ENCODE measurements around the gene IRF2BP1.

IRF2BP1 gene

DNA sequence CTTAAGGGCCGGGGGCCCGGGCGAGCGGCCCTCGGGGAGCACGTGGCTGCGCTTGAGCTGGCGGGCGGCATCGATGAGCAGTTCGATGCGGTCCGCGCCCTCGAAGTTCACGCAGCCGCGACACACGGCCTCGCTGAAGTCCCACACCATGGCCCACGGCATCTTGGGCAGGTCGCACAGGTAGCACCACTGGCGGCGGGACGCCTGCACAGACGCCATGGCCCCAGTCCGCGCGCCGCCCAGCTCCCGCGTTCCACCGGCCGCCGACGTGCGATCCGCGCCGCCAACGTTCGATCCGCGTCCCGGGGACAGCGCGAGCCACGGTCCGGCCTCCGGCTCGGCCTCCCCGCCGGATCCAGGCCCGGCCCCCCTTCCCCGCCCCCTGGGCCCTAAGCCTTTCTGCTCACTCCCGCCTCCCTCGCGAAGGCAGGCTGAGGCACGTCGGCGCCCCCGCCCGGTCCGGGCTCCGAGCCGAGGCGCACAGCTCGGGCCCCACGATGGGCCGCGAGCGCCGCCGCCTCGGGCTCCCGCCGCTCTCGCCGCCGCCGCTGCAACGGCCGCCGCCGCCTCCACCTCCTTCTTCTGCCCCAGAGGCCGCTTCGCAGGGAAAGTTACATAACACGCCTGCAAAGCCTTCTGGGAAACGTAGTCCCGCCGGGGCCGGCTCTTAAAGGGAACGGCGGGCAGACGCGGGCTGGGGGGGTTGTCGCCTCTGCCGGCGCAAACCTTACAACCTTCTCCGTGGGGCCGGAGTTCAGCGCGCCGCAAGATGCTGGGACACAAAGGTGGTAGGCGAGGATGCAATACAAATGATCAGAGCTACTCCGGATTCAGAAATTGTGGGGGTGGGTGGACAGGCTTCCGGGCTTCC lies at the start of gene IRF2BP1:
IRF2BP1 (minus strand) TSS at position 586 of the 871 bp plus-strand sequence; CDS start at position 219, 367 bp downstream.
- Histone ChIP-seq H3K27me3 (replicated peaks; ENCODE audit: insufficient read depth, low read length) (no peaks in the 10 kb centered on the region), H3K9me2 (replicated peaks; ENCODE audit: insufficient read depth, low read length) (no peaks in the 10 kb centered on the region), H4K20me1 (ENCODE audit: insufficient read depth, low read length) (no peaks in the 10 kb centered on the region), H3K4me2 (ENCODE audit: low read depth, low read length) (peak within 1 kb of the TSS; percentile 83), H3K27ac (ENCODE audit: low read length) (peak within 1 kb of the TSS; percentile 50; the same call in 1 of the 2 replicates), H3K4me1 (ENCODE audit: low read length) (peaks cover 24% of the 10 kb centered on the region), H3F3A (ENCODE audit: insufficient read depth, low read length) (peaks cover 5% of the 10 kb centered on the region), H2AFZ (ENCODE audit: low read length) (peak within 1 kb of the TSS; percentile 78), H3K36me3 (replicated peaks; ENCODE audit: insufficient read depth, low read length) (no peaks in the 10 kb centered on the region), H3K9ac (ENCODE audit: low read length) (peak within 1 kb of the TSS; percentile 77), H3K4me3 (ENCODE audit: low read length) (peak within 1 kb of the TSS; percentile 83), H3K79me2 (ENCODE audit: low read length) (peaks cover 17% of the 10 kb centered on the region), H3K9me3 (replicated peaks; ENCODE audit: insufficient read depth, low read length) (no peaks in the 10 kb centered on the region)
- TF ChIP-seq EZH2 (optimal IDR thresholded peaks at IDR 0.05; ENCODE audit: low read depth, low read length) (no peak), EZH2phosphoT487 (IDR thresholded peaks at IDR 0.05; ENCODE audit: low read length) (no peak), CTCF (IDR thresholded peaks at IDR 0.05; ENCODE audit: low read length) (no peak)
- DNase-seq, result peak; percentile 95

- H3K79me2 ChIP-seq (ENCODE audit: low read length), result no peaks in the 10 kb centered on the region
- H4K20me1 ChIP-seq (ENCODE audit: insufficient read depth, low read length), result no peaks in the 10 kb centered on the region
- peaks cover 75% of the 10 kb centered on the region for H3K27me3 ChIP-seq (replicated peaks; ENCODE audit: insufficient read depth, low read length)
- DNase-seq, result no peak
- no peaks in the 10 kb centered on the region for H3K36me3 ChIP-seq (replicated peaks; ENCODE audit: insufficient read depth, low read length)
- H3K9me2 ChIP-seq (replicated peaks; ENCODE audit: insufficient read depth, low read length), result no peaks in the 10 kb centered on the region
- no peaks in the 10 kb centered on the region for H3F3A ChIP-seq (ENCODE audit: insufficient read depth, low read length)
- no peaks in the 10 kb centered on the region for H3K9me3 ChIP-seq (replicated peaks; ENCODE audit: insufficient read depth, low read length)
- no peak for TF ChIP-seq EZH2 (optimal IDR thresholded peaks at IDR 0.05; ENCODE audit: low read depth, low read length)
- no peak for TF ChIP-seq CTCF (IDR thresholded peaks at IDR 0.05; ENCODE audit: low read length)
- TF ChIP-seq EZH2phosphoT487 (IDR thresholded peaks at IDR 0.05; ENCODE audit: low read length), result no peak
- H3K4me1 ChIP-seq (ENCODE audit: low read length), result no peaks in the 10 kb centered on the region
- no peak overlapping the region for H3K27ac ChIP-seq (ENCODE audit: low read length)
- no peak overlapping the region for H3K4me3 ChIP-seq (ENCODE audit: low read length)
- H3K9ac ChIP-seq (ENCODE audit: low read length), result no peak overlapping the region
- H3K4me2 ChIP-seq (ENCODE audit: low read depth, low read length), result no peak overlapping the region
- no peak overlapping the region for H2AFZ ChIP-seq (ENCODE audit: low read length)
Observed at GRCh38 chr19:45935267-45935666, 49.3 kb upstream of the IRF2BP1 start.

GRCh38 chr19:45934551-45935230 lies 48.8 kb upstream of the IRF2BP1 start:
- Histone ChIP-seq H3F3A (ENCODE audit: insufficient read depth, low read length) (no peaks in the 10 kb centered on the region), H2AFZ (ENCODE audit: low read length) (no peak overlapping the region), H3K9me2 (replicated peaks; ENCODE audit: insufficient read depth, low read length) (no peaks in the 10 kb centered on the region), H3K79me2 (ENCODE audit: low read length) (no peaks in the 10 kb centered on the region), H3K4me3 (ENCODE audit: low read length) (no peak overlapping the region), H3K27me3 (replicated peaks; ENCODE audit: insufficient read depth, low read length) (peaks cover 76% of the 10 kb centered on the region), H3K4me2 (ENCODE audit: low read depth, low read length) (no peak overlapping the region), H3K4me1 (ENCODE audit: low read length) (no peaks in the 10 kb centered on the region), H3K36me3 (replicated peaks; ENCODE audit: insufficient read depth, low read length) (no peaks in the 10 kb centered on the region), H3K9me3 (replicated peaks; ENCODE audit: insufficient read depth, low read length) (no peaks in the 10 kb centered on the region), H3K9ac (ENCODE audit: low read length) (no peak overlapping the region), H4K20me1 (ENCODE audit: insufficient read depth, low read length) (no peaks in the 10 kb centered on the region), H3K27ac (ENCODE audit: low read length) (no peak overlapping the region)
- TF ChIP-seq EZH2 (optimal IDR thresholded peaks at IDR 0.05; ENCODE audit: low read depth, low read length) (no peak), EZH2phosphoT487 (IDR thresholded peaks at IDR 0.05; ENCODE audit: low read length) (no peak), CTCF (IDR thresholded peaks at IDR 0.05; ENCODE audit: low read length) (no peak)
- DNase-seq, result no peak
